ENCODE measurements around the gene THBS3. TPM values are rescaled to one million over a fixed set of nuclear protein-coding genes. Genes with fewer than 3 reads are reported as not detected.
"Not testable (repeated sequence)": the region's sequence is repeated elsewhere in the genome, so short reads cannot be mapped to it uniquely, and the experiment has no call there.

THBS3 gene
- 12.5 and 18.2 TPM in 2 replicates for total RNA-seq

DNA sequence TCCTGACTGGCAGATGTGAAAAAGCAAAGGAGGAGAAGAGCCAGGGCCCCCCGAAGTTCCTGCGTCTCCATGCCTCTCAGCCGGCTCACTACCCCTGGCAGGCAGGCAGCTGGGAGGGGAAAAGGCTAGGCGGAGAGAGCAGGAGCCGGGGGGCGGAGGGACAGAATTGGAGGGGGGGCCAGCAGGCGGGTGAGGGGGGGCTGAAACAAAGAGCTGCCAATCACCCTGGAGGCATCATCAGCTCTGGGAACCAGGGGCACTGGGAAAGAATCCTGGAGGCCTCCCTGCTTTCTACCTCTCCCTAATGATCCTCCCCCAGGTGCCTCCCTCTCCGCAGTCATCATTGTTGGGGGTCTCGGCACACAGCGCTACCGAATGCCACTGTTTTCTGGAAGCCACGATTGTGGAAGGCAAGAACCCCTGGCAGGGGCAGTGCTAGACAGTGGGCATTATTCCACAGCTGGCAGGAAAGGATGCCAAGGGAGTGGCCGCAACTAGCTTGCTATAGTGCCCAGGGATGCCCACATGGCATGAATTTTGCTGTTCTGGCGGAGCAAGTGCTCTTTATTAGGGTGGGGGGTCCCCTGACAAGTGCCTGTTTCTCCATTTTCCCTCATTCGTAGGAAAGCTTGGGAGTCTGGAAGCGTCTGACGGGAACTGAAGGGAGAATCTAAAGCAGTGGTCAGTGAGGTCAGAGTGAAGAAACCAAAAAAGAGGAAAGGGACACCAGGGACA is at the start of gene THBS3:
TSS of gene THBS3 (minus strand) at position 92 of the 735 bp plus-strand sequence. CDS start at position 71, 21 bp downstream.
- no peak for DNase-seq (ENCODE audit: extremely low read depth, low read depth, low spot score)

DNA sequence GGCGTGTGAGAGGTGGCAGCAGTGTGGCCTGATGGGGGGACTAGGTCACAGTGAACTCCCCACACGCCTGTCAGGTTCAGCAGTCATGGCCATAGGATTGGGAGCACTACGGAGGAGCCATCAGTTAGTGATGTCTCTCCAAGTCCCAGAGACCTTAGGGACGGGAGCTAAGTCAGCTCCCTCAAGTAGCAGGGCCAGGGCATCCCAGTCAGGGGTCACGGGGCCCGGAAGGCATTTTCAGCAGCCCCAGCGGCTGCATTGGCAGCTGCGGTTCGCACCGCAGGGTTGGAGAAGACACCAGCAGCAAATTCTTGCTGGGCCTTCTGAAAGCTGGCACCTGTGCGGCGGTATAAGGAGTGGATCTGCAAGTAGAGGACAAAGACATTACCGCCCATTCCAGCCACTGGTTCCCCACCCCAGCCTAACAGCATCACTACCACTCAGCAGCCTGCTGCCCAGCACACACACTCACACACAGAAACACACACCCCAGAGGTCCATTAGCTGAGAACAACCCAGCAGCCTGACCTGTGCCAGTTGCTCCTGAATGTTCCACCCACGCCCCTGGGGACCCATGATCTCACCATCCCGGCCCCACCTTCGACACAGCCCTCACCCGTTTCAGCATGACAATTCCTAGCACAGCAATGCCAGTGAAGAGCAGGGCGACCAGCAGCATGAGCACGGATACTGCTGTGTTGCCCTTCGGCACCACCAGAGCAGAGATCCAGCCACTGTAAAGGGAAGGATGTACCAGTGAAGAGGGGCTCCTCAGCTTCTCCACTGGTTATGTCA is 48.6 kb upstream of the THBS3 start:
- no peak for DNase-seq (ENCODE audit: extremely low read depth, low read depth, low spot score)

DNA sequence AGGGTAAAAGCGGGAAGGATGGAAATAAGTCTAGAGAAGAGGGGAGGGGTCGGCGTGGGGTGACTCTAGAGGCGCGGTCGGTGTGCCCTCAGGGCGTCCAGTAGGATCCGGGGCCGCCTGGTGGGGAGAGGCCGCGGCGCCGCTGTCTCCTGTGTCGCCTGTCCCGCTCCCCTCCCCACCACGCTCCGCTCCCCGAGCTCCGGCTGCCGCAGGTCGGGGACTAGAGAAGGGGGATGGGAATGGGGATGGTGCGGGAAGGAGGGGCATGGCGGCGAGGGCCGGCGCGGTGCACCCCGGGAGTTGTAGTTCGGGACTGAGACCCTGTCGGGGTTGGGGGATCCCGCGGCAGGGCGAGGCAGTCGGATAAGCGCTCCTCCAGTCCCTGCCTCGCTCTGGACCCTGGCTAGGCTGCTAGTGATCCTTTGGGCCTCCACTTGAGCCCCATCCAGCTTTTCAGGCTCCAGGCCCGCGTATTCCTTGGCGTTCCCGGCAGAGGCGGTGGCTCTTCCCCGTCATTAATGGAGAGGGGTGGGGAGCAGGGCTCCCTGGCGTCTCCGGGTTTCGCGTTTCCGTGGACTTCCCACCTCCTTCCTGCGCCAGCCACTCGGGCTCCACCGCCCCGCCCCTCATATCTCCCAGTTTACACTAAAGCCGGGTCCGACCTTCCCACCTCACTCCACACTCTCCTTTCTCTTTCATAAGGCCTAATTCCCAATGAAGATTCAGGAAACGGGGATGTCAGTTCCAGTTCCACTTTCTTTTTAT is 47.7 kb upstream of the THBS3 start, which contains the start of gene ENTREP3:
TSS of gene ENTREP3 (minus strand) at position 241 of the 765 bp plus-strand sequence. CDS start 606 bp downstream, outside the sequence.
- DNase-seq (ENCODE audit: extremely low read depth, low read depth, low spot score): no peak

GRCh38 chr1:155254714-155255242 is 47.1 kb upstream of the THBS3 start:
- DNase-seq (ENCODE audit: extremely low read depth, low read depth, low spot score): no peak

- no peak for DNase-seq (ENCODE audit: extremely low read depth, low read depth, low spot score)
Observed at GRCh38 chr1:155254228-155254713, 46.6 kb upstream of the THBS3 start.

GRCh38 chr1:155253797-155254196 is 46.1 kb upstream of the THBS3 start:
- DNase-seq (ENCODE audit: extremely low read depth, low read depth, low spot score): no peak

GRCh38 chr1:155253208-155253607 is 45.5 kb upstream of the THBS3 start:
- DNase-seq (ENCODE audit: extremely low read depth, low read depth, low spot score): no peak

GRCh38 chr1:155251566-155251965 is 43.9 kb upstream of the THBS3 start:
- DNase-seq (ENCODE audit: extremely low read depth, low read depth, low spot score): no peak

DNA sequence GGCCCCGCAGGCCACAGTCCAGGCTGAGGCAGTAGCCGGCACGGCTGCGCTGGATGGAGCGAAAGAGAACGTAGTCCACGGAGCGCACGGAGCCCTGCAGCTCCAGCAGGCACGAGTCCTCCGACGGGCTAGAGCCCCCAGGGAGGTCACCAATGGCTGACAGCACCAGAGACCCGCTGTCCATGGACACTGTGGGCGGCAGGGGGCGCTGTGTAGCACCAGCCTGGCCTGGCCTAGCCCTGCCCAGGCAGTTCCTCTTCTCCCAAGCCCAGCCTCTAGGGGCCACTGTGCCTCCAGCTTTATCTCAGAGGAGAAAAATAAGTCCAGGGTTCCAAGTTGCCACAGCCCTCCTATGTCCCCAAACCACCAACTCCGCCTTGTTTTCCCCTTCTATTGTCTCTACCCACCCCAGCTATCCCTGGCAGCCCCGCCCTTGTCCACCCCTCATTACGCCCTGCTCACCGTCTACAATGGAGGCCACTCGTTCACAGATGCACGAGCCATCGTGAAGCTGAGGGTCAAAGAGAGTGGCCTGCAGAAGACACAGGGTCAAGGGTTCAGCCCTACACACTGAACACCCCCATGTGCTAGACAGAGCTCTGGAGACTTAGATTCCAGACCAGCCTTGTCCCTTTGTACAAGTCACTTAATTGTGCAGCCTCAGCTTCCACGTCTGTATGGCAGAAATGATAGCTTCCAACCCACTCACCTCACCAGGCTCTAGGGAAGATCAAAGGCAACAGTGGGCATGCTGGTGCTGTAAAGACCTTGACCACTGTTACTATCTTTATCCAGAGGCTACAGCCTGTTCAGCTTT is 43.1 kb upstream of the THBS3 start:
- no peak for DNase-seq (ENCODE audit: extremely low read depth, low read depth, low spot score)

- no peak for DNase-seq (ENCODE audit: extremely low read depth, low read depth, low spot score)
Observed at GRCh38 chr1:155250246-155250632, 42.5 kb upstream of the THBS3 start.

DNA sequence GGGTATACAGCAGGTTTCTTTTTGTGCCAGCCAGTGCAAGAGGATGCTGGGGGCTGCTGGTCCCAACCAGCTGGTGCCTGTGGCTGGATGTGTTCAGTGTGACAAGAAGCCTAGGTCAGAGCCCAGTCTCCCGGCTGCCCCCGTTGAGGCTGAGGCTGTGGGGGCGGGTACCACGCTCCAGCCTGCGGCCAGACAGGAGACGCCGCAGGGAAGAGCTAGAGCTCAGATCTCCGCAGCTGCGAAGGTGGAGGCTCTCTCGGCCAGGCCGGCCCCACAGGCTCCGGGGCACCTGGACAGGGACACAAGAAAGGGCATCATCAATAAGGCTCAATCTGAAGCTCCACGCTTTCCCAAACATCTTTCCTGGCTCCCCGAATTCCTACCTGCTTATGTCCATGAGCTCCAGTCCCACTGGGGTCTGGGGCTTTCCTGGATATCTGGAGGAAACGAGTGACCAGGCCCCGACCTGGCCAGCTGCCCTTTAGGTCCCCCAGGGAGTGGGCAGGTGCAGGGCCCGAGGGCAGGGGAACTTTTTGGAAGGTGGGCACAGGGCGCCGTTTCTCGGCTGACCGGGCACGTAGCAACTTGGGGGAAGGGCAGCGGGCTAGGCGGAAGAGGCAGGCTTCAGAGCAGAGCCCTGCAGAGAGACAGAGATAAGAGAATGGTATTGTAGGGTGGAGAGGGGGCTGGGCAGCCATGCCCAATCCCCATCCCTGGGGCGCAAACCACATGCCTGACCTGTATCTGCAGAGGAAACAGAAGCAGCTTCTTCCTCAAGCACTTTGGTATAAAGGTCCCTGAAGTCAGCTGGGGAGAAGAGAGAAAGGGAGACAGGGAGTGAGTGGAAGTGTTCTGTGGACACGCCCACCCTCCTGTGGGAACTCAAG is 40.2 kb upstream of the THBS3 start:
- no peak for DNase-seq (ENCODE audit: extremely low read depth, low read depth, low spot score)

GRCh38 chr1:155246796-155247195 is 39.1 kb upstream of the THBS3 start:
- DNase-seq (ENCODE audit: extremely low read depth, low read depth, low spot score): not testable (repeated sequence)

GRCh38 chr1:155245163-155245524 is 37.4 kb upstream of the THBS3 start:
- no peak for DNase-seq (ENCODE audit: extremely low read depth, low read depth, low spot score)

DNA sequence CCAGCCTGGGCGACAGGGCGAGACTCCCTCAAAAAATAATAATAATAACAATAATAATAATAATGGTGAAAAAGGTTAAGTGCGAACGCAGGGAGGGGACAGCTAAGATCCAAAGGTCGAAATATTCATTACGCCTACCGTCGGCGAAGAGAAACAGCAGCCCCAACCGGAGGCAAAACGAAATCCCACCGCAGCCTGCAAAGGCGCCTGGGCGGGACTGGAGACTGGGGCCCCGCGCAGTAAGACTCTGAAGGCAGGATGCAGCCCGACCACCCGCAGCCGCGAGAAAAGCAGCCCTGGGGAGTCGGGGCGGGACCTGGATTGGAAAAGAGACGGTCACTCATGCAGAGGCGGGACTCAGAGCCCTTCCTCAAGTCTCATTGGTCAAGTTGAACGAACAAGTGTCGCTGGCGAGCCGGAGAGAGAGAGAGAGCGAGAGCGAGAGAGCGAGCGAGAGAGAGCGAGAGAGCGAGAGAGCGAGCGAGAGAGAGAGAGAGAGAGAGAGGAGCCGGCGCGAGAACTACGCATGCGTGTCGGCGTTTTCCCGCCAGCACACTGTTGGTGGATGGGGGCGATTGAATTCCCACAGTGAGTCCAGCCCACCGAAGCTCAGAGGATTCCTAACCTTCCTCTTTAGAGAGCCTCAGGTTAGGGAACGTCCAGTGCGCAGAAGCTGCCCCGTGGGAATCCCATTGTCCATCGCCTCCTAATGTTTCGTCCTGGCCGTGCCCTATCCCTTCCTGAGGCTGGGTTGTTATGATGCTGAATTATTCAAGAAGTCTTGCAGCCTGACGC is 36.9 kb upstream of the THBS3 start:
- DNase-seq (ENCODE audit: extremely low read depth, low read depth, low spot score): peak; percentile 92

- no peak for DNase-seq (ENCODE audit: extremely low read depth, low read depth, low spot score)
Observed at GRCh38 chr1:155242805-155243358, 35.2 kb upstream of the THBS3 start.

GRCh38 chr1:155241841-155242264 is 34.2 kb upstream of the THBS3 start:
- DNase-seq (ENCODE audit: extremely low read depth, low read depth, low spot score): no peak

- DNase-seq (ENCODE audit: extremely low read depth, low read depth, low spot score): no peak
Observed at GRCh38 chr1:155241069-155241679, 33.5 kb upstream of the THBS3 start.

Data from glomerular endothelial cell (primary cell).